Pulmonary artery endothelial cell (primary cell): ENCODE data around the gene TFCP2. TPM values are rescaled to one million over a fixed set of nuclear protein-coding genes. Genes with fewer than 3 reads are reported as not detected.

Experiments used
- DNase-seq: peaks from one replicate; pipeline ENCODE4 v3.0.0-alpha.2; 2011; ENCODE audit warnings: low read depth, low spot score
- total RNA-seq: library from RNA; depleted of rRNA; stranded (reverse); fragments of >200 nt; gene quantifications from 2 replicates; pipeline ENCODE4 v1.2.3, GENCODE V29; 2014

The TFCP2 gene
- total RNA-seq, 1 donor from 2014 or later: 9.4 TPM

GRCh38 chr12:51197736-51198567 is 25.0 kb upstream of the TFCP2 start:
- DNase-seq: no peak

GRCh38 chr12:51196547-51196946 is 23.6 kb upstream of the TFCP2 start:
- DNase-seq: no peak

- DNase-seq: no peak
These were observed 22.9 kb upstream of the TFCP2 start for GRCh38 chr12:51195841-51196240.

GRCh38 chr12:51192284-51192671 is 19.3 kb upstream of the TFCP2 start:
- DNase-seq: no peak

GRCh38 chr12:51191516-51192283 is 18.8 kb upstream of the TFCP2 start:
- no peak for DNase-seq

- DNase-seq: no peak
These were observed 17.9 kb upstream of the TFCP2 start for GRCh38 chr12:51190820-51191219.

GRCh38 chr12:51189790-51190355 is 16.9 kb upstream of the TFCP2 start:
- no peak for DNase-seq

GRCh38 chr12:51188359-51189051 is 15.6 kb upstream of the TFCP2 start:
- no peak for DNase-seq

GRCh38 chr12:51187370-51187987 is 14.5 kb upstream of the TFCP2 start:
- no peak for DNase-seq

GRCh38 chr12:51186465-51187085 is 13.6 kb upstream of the TFCP2 start:
- no peak for DNase-seq

- no peak for DNase-seq
These were observed 12.3 kb upstream of the TFCP2 start for GRCh38 chr12:51185171-51185717.

GRCh38 chr12:51183816-51184215 is 10.9 kb upstream of the TFCP2 start:
- no peak for DNase-seq

GRCh38 chr12:51183349-51183748 is 10.4 kb upstream of the TFCP2 start:
- no peak for DNase-seq

GRCh38 chr12:51181558-51181957 is 8.6 kb upstream of the TFCP2 start:
- DNase-seq: no peak

- DNase-seq: no peak
These were observed 5.0 kb upstream of the TFCP2 start for GRCh38 chr12:51177897-51178296.

GRCh38 chr12:51174501-51174900 is 1.6 kb upstream of the TFCP2 start:
- DNase-seq: no peak

GRCh38 chr12:51171884-51172514 is 936 bp downstream of the TFCP2 start:
- no peak for DNase-seq

GRCh38 chr12:51163795-51164194 is 9.1 kb downstream of the TFCP2 start:
- no peak for DNase-seq

GRCh38 chr12:51162217-51162616 is 10.7 kb downstream of the TFCP2 start:
- DNase-seq: no peak

GRCh38 chr12:51160814-51161459 is 12.0 kb downstream of the TFCP2 start:
- no peak for DNase-seq
